Liver (tissue), 9 donors: ENCODE measurements around the gene TXNRD2. TPM values are rescaled to one million over a fixed set of nuclear protein-coding genes. Genes with fewer than 3 reads are reported as not detected.

Experiments used
- DNase-seq: peaks from one replicate; pipeline ENCODE4 v3.0.0-alpha.2; 2017; ENCODE audit warnings: low spot score
- H3K27ac ChIP-seq, 2 donors: one replicate each; pipeline ENCODE4 v1.7.0; 2013; ENCODE audit warnings: inconsistent platforms in 2 of 2, low read length in 2 of 2, control low read depth in 1 of 2, low read depth in 1 of 2, mild to moderate bottlenecking in 1 of 2
- H3K27me3 ChIP-seq, 4 donors: one replicate each; pipeline versions ENCODE4 v1.6.1 to v1.7.0; 2013; ENCODE audit warnings: low read length in 3 of 4, inconsistent platforms in 1 of 4, mild to moderate bottlenecking in 1 of 4, moderate library complexity in 1 of 4; ENCODE audit not compliant: control insufficient read depth in 4 of 4, insufficient read depth in 4 of 4
- H3K36me3 ChIP-seq, 4 donors: one replicate each; pipeline versions ENCODE4 v1.6.1 to v1.7.0; 2013; ENCODE audit warnings: low read length in 3 of 4, mild to moderate bottlenecking in 3 of 4, low read depth in 1 of 4, moderate library complexity in 1 of 4; ENCODE audit not compliant: control insufficient read depth in 4 of 4, insufficient read depth in 3 of 4
- H3K4me1 ChIP-seq, 4 donors: one replicate each; pipeline versions ENCODE4 v1.6.1 to v1.7.0; 2013; ENCODE audit warnings: low read length in 3 of 4, mild to moderate bottlenecking in 3 of 4, moderate library complexity in 1 of 4; ENCODE audit not compliant: control insufficient read depth in 4 of 4, insufficient read depth in 4 of 4
- H3K4me3 ChIP-seq, 3 donors: one replicate each; pipeline versions ENCODE4 v1.6.1 to v1.7.0; 2013; ENCODE audit warnings: low read length in 3 of 3, control low read depth in 1 of 3, low read depth in 1 of 3, mild to moderate bottlenecking in 1 of 3
- H3K9ac ChIP-seq, 2 donors: one replicate each; pipeline ENCODE4 v1.7.0; 2013; ENCODE audit warnings: low read length in 2 of 2, mild to moderate bottlenecking in 2 of 2, moderate library complexity in 2 of 2, control low read depth in 1 of 2, low read depth in 1 of 2
- H3K9me3 ChIP-seq, 4 donors: one replicate each; pipeline versions ENCODE4 v1.6.1 to v1.7.0; 2013; ENCODE audit warnings: low read length in 3 of 4; ENCODE audit not compliant: control insufficient read depth in 4 of 4
- ATF3 ChIP-seq: IDR thresholded peaks from 2 replicates; pipeline ENCODE4 v1.6.1; 2016; ENCODE audit warnings: antibody characterized with exemption
- FOXA1 ChIP-seq: IDR thresholded peaks from 2 replicates; pipeline ENCODE4 v1.6.1; 2016; ENCODE audit warnings: antibody characterized with exemption
- FOXA2 ChIP-seq: IDR thresholded peaks from 2 replicates; pipeline ENCODE4 v1.6.1; 2016; ENCODE audit warnings: antibody characterized with exemption
- GABPA ChIP-seq, 2 donors: IDR thresholded peaks in 1 of 2; conservative IDR thresholded peaks in 1 of 2; 2 replicates each; pipeline ENCODE4 v1.6.1; 2016; ENCODE audit warnings: antibody characterized with exemption in 2 of 2, mild to moderate bottlenecking in 1 of 2, moderate library complexity in 1 of 2
- HNF4A ChIP-seq, 2 donors: conservative IDR thresholded peaks; 2 replicates each; pipeline ENCODE4 v1.6.1; 2016; ENCODE audit warnings: antibody characterized with exemption in 2 of 2, mild to moderate bottlenecking in 2 of 2
- HNF4G ChIP-seq: IDR thresholded peaks from 2 replicates; pipeline ENCODE4 v1.6.1; 2016; ENCODE audit warnings: antibody characterized with exemption
- JUND ChIP-seq, 2 donors: IDR thresholded peaks; 2 replicates each; pipeline ENCODE4 v1.6.1; 2016; ENCODE audit warnings: antibody characterized with exemption in 2 of 2
- MAX ChIP-seq: IDR thresholded peaks from 2 replicates; pipeline ENCODE4 v1.6.1; 2016; ENCODE audit warnings: antibody characterized with exemption
- NR2F2 ChIP-seq: IDR thresholded peaks from 2 replicates; pipeline ENCODE4 v1.6.1; 2016; ENCODE audit warnings: antibody characterized with exemption
- RAD21 ChIP-seq, 2 donors: IDR thresholded peaks; 2 replicates each; pipeline ENCODE4 v1.6.1; 2016; ENCODE audit warnings: antibody characterized with exemption in 2 of 2, mild to moderate bottlenecking in 2 of 2
- REST ChIP-seq: IDR thresholded peaks from 2 replicates; pipeline ENCODE4 v1.6.1; 2016; ENCODE audit warnings: antibody characterized with exemption, mild to moderate bottlenecking
- RXRA ChIP-seq, 2 donors: IDR thresholded peaks; 2 replicates each; pipeline ENCODE4 v1.6.1; 2017 to 2018; ENCODE audit warnings: antibody characterized with exemption in 2 of 2, mild to moderate bottlenecking in 1 of 2
- SP1 ChIP-seq: IDR thresholded peaks from 2 replicates; pipeline ENCODE4 v1.6.1; 2018; ENCODE audit warnings: antibody characterized with exemption, mild to moderate bottlenecking
- YY1 ChIP-seq: IDR thresholded peaks from 2 replicates; pipeline ENCODE4 v1.6.1; 2016; ENCODE audit warnings: antibody characterized with exemption, mild to moderate bottlenecking
- WGBS: extraction: QIAGEN DNeasy Blood & Tissue Kit; methylation state at CpG from one replicate; pipeline ENCODE4 v1.1.7; 2013; 5-methylcytosine and 5-hydroxymethylcytosine counted together
- polyA plus RNA-seq, 2 donors: library from polyadenylated mRNA; stranded (reverse) in 1 of 2; unstranded in 1 of 2; fragments of 200-250 nt in 1 of 2; fragments of >200 nt in 1 of 2; fragmentation: Nextera tagmentation in 1 of 2; extraction: Ambion mirVana in 1 of 2; gene quantifications; one replicate each; pipeline versions ENCODE4 v1.2.1 to v1.2.3, GENCODE V29; 2013 to 2015
- total RNA-seq, 2 donors: library from RNA; depleted of rRNA; stranded (reverse); fragments of >200 nt; gene quantifications; one replicate each; pipeline ENCODE4 v1.2.3, GENCODE V29; 2014
- TF ChIP-seq, protein P1 (sequence below): fragments of 150-350 bp; IDR thresholded peaks from 2 replicates; pipeline ENCODE4 v1.5.1; 2017; ENCODE audit warnings: improper control_type of control experiment, low read depth, low read length; ENCODE audit not compliant: missing input control
- donor health status: healthy.
- donor health status: healthy.
- donor health status: healthy.
- donor health status: healthy.
- donor health status: healthy.

The TXNRD2 gene
- total RNA-seq, result 10 to 100 TPM; 22.2 to 30.2 TPM
- polyA plus RNA-seq, result 10 to 100 TPM; 37.0 to 41.3 TPM

DNA sequence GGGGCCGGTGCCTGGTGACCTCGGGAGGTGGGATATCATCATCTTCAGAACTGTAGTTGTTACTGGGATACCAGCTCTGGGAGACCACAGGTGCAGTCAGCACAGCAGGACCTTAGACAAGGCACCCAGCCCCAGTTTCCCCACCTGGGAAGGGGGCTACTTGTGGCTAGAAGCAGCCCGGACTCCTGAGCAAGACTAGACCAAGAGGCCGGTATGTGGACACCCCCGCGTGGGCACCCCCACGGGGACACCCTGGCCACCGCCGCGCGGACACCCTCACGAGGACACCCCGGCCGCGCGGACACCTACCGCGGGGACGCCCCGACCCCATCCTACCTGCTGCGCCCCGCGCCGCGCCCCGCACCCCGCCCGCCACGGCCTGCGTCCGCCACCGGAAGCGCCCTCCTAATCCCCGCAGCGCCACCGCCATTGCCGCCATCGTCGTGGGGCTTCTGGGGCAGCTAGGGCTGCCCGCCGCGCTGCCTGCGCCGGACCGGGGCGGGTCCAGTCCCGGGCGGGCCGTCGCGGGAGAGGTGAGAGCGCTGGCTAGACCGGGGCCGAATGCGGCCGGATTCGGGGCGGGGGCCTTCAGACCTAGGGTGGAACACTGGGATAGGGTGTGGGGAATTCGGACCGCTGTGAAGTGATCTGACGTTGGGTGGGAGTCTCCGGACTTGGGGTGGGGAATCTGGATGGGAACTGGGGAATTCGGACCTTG lies at the start of gene TXNRD2, which contains the start of gene COMT:
TXNRD2 (minus strand) TSS at position 454 of the 718 bp plus-strand sequence; CDS start at position 439, 15 bp downstream.
COMT (plus strand) TSS at position 408 of the 718 bp plus-strand sequence. CDS start 20,755 bp downstream, outside the sequence.
- no peaks in the 10 kb centered on the region for H3K36me3 ChIP-seq
- peak within 1 kb of the TSS; percentile 86 to 89 for H3K27ac ChIP-seq
- 1% methylated on average over 63 of the region's 63 CpGs for WGBS
- peak; percentile 80 for DNase-seq
- peak; percentile 79 for TF ChIP-seq YY1
- TF ChIP-seq RAD21 (IDR thresholded peaks at IDR 0.05), result no peak
- no peaks in the 10 kb centered on the region for H3K9me3 ChIP-seq
- H3K4me3 ChIP-seq, result peak within 1 kb of the TSS; percentile 37 to 89 (median 64)
- no peaks in the 10 kb centered on the region for H3K27me3 ChIP-seq
- H3K4me1 ChIP-seq, result peaks cover 10 to 45% (median 28%) of the 10 kb centered on the region in 4 donors
- peak within 1 kb of the TSS; percentile 90 to 95 for H3K9ac ChIP-seq

DNA sequence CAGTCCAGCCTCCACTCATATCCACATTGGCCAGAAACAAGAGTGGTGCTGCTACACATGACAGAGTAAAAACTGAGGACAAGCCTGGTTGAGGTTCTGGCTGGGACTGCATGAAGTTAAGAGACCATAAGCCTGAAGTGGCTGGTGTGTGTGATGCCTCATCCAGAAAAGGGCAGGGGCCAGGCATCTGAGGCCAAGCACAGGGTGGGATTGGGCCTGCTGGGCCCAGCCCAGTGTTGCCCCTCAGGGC lies 49.7 kb upstream of the TXNRD2 start:
- Histone ChIP-seq H3K27me3 (no peaks in the 10 kb centered on the region), H3K4me3 (no peak overlapping the region), H3K4me1 (peaks cover 2 to 41% (median 27%) of the 10 kb centered on the region in 4 donors), H3K36me3 (no peaks in the 10 kb centered on the region), H3K9ac (no peak overlapping the region), H3K27ac (peak overlapping the region; percentile 4 to 13), H3K9me3 (no peaks in the 10 kb centered on the region)
- TF ChIP-seq NR2F2 (no peak), JUND (IDR thresholded peaks at IDR 0.05) (no peak), REST (no peak), RXRA (IDR thresholded peaks at IDR 0.05) (no peak), FOXA1 (no peak), YY1 (no peak), GABPA (IDR thresholded peaks at IDR 0.05 in 1 of 2, conservative IDR thresholded peaks at IDR 0.05 in 1 of 2) (no peak), FOXA2 (no peak), MAX (no peak), HNF4A (conservative IDR thresholded peaks at IDR 0.05) (no peak), HNF4G (no peak), RAD21 (IDR thresholded peaks at IDR 0.05) (no peak), SP1 (no peak), ATF3 (no peak)
- TF ChIP-seq, protein P1, sequence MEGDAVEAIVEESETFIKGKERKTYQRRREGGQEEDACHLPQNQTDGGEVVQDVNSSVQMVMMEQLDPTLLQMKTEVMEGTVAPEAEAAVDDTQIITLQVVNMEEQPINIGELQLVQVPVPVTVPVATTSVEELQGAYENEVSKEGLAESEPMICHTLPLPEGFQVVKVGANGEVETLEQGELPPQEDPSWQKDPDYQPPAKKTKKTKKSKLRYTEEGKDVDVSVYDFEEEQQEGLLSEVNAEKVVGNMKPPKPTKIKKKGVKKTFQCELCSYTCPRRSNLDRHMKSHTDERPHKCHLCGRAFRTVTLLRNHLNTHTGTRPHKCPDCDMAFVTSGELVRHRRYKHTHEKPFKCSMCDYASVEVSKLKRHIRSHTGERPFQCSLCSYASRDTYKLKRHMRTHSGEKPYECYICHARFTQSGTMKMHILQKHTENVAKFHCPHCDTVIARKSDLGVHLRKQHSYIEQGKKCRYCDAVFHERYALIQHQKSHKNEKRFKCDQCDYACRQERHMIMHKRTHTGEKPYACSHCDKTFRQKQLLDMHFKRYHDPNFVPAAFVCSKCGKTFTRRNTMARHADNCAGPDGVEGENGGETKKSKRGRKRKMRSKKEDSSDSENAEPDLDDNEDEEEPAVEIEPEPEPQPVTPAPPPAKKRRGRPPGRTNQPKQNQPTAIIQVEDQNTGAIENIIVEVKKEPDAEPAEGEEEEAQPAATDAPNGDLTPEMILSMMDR, result no peak
- no peak for DNase-seq
